IMR-90 (cell line): ENCODE measurements around the gene INSYN1. TPM values are rescaled to one million over a fixed set of nuclear protein-coding genes. Genes with fewer than 3 reads are reported as not detected.

Experiments used
- ATAC-seq: fragments of 200-7000 bp; cut with Tn5 transposase; 2 replicates; pipeline ENCODE4 v1.9.1; 2020; ENCODE audit warnings: low read depth, mild to moderate bottlenecking, moderate library complexity
- BruUV-seq: library from RNA; stranded (reverse); fragments of 400-500 nt; replicated peaks from 2 replicates; lab custom pipeline; 2021; lab: Mats Ljungman, UMichigan
- CTCF ChIA-PET: fragments of 300-600 bp; formaldehyde crosslinking; extraction: SDS; loops from one replicate; lab custom pipeline; 2021; ENCODE audit warnings: antibody characterized with exemption; lab: Yijun Ruan, JAX
- POLR2A ChIA-PET: fragments of 300-600 bp; sonication (Branson Sonifier 250); formaldehyde crosslinking; loops from one replicate; lab custom pipeline; 2022; ENCODE audit warnings: antibody characterized with exemption; ENCODE audit not compliant: unreplicated experiment; lab: Charles Lee
- DNase-seq: peaks from one replicate; pipeline ENCODE4 v3.0.0; 2013
- H2AFZ ChIP-seq: replicated peaks from 2 replicates; pipeline ENCODE3; 2013; ENCODE audit warnings: low read length, mild to moderate bottlenecking; ENCODE audit not compliant: poor library complexity
- H2AK5ac ChIP-seq: 2 replicates; pipeline ENCODE4 v1.6.1; 2013; ENCODE audit warnings: low read depth, low read length, inconsistent platforms
- H2AK9ac ChIP-seq: replicated peaks from 2 replicates; pipeline ENCODE3; 2013; ENCODE audit warnings: mild to moderate bottlenecking, low read depth, low read length, moderate library complexity; ENCODE audit not compliant: poor library complexity
- H2BK120ac ChIP-seq: 2 replicates; pipeline ENCODE4 v1.6.1; 2013; ENCODE audit warnings: low read depth, low read length, inconsistent platforms
- H2BK15ac ChIP-seq: 3 replicates; pipeline ENCODE4 v1.6.1; 2013; ENCODE audit warnings: low read depth, low read length, inconsistent platforms
- H2BK20ac ChIP-seq: 2 replicates; pipeline ENCODE4 v1.6.1; 2013; ENCODE audit warnings: low read depth, mild to moderate bottlenecking, inconsistent platforms, low read length, moderate library complexity
- H2BK5ac ChIP-seq: 2 replicates; pipeline ENCODE4 v1.6.1; 2013; ENCODE audit warnings: mild to moderate bottlenecking, low read depth, low read length, inconsistent platforms; ENCODE audit not compliant: poor library complexity, severe bottlenecking
- H3K14ac ChIP-seq: replicated peaks from 2 replicates; pipeline ENCODE4 v1.6.1; 2013; ENCODE audit warnings: low read depth, low read length, inconsistent platforms
- H3K18ac ChIP-seq: 2 replicates; pipeline ENCODE4 v1.6.1; 2013; ENCODE audit warnings: low read depth, low read length, control low read depth
- H3K23ac ChIP-seq: 2 replicates; pipeline ENCODE4 v1.6.1; 2013; ENCODE audit warnings: low read depth, low read length, inconsistent platforms
- H3K27ac ChIP-seq: 2 replicates; pipeline ENCODE4 v1.5.1; 2013; ENCODE audit warnings: mild to moderate bottlenecking, control low read depth, low read length; ENCODE audit not compliant: insufficient read depth
- H3K27me3 ChIP-seq: 2 replicates; pipeline ENCODE4 v1.6.1; 2013; ENCODE audit warnings: low read length; ENCODE audit not compliant: control insufficient read depth, insufficient read depth
- H3K36me3 ChIP-seq: 2 replicates; pipeline ENCODE4 v1.6.1; 2013; ENCODE audit warnings: low read length, mixed read lengths; ENCODE audit not compliant: control insufficient read depth, insufficient read depth
- H3K4ac ChIP-seq: 2 replicates; pipeline ENCODE4 v1.6.1; 2013; ENCODE audit warnings: low read depth, low read length, inconsistent platforms
- H3K4me1 ChIP-seq: 2 replicates; pipeline ENCODE4 v1.6.1; 2013; ENCODE audit warnings: low read length, mixed read lengths; ENCODE audit not compliant: control insufficient read depth, insufficient read depth
- H3K4me2 ChIP-seq: 2 replicates; pipeline ENCODE4 v1.6.1; 2013; ENCODE audit warnings: low read depth, mild to moderate bottlenecking, control low read depth, low read length, moderate library complexity
- H3K4me3 ChIP-seq: 2 replicates; pipeline ENCODE4 v1.5.1; 2013; ENCODE audit warnings: low read depth, mild to moderate bottlenecking, control low read depth, low read length, moderate library complexity; ENCODE audit not compliant: insufficient read depth
- H3K56ac ChIP-seq: 2 replicates; pipeline ENCODE4 v1.6.1; 2013; ENCODE audit warnings: low read length, inconsistent platforms; ENCODE audit not compliant: insufficient read depth; ENCODE audit errors: extremely low read depth
- H3K79me1 ChIP-seq, 2 experiments: 2 replicates each; pipeline ENCODE4 v1.6.1; 2013; ENCODE audit warnings: low read length in 2 of 2, inconsistent platforms in 1 of 2, low read depth in 1 of 2
- H3K9ac ChIP-seq: 2 replicates; pipeline ENCODE4 v1.6.1; 2013; ENCODE audit warnings: low read depth, low read length, control low read depth
- H3K9me1 ChIP-seq: 2 replicates; pipeline ENCODE4 v1.6.1; 2013; ENCODE audit warnings: low read length, inconsistent platforms; ENCODE audit not compliant: insufficient read depth
- H3K9me3 ChIP-seq: 2 replicates; pipeline ENCODE4 v1.6.1; 2013; ENCODE audit warnings: low read length; ENCODE audit not compliant: control insufficient read depth, insufficient read depth
- H4K20me1 ChIP-seq: 2 replicates; pipeline ENCODE4 v1.6.1; 2013; ENCODE audit warnings: low read length, inconsistent platforms; ENCODE audit not compliant: insufficient read depth
- H4K5ac ChIP-seq: 2 replicates; pipeline ENCODE4 v1.6.1; 2013; ENCODE audit warnings: mild to moderate bottlenecking, low read depth, low read length, control low read depth
- H4K8ac ChIP-seq, 2 experiments: 2 replicates each; pipeline ENCODE4 v1.6.1; 2013; ENCODE audit warnings: low read depth in 2 of 2, low read length in 2 of 2, control low read depth in 1 of 2, inconsistent platforms in 1 of 2
- H4K91ac ChIP-seq: 2 replicates; pipeline ENCODE4 v1.6.1; 2013; ENCODE audit warnings: low read depth, low read length, inconsistent platforms; ENCODE audit not compliant: insufficient read depth
- BHLHE40 ChIP-seq: fragments of 150-350 bp; IDR thresholded peaks from 2 replicates; pipeline ENCODE4 v1.6.1; 2016; ENCODE audit warnings: mild to moderate bottlenecking, low read depth, low read length
- CEBPB ChIP-seq: IDR thresholded peaks from 2 replicates; pipeline ENCODE4 v1.6.1; 2012; ENCODE audit warnings: low read depth, low read length, improper control_type of control experiment
- CHD1 ChIP-seq: IDR thresholded peaks from 2 replicates; pipeline ENCODE4 v1.6.1; 2012; ENCODE audit warnings: low read depth, low read length, improper control_type of control experiment
- ELK1 ChIP-seq: fragments of 150-350 bp; IDR thresholded peaks from 2 replicates; pipeline ENCODE4 v1.6.1; 2016; ENCODE audit warnings: low read depth, mild to moderate bottlenecking, low read length, moderate library complexity, borderline replicate concordance
- FOS ChIP-seq: fragments of 150-350 bp; IDR thresholded peaks from 2 replicates; pipeline ENCODE4 v1.6.1; 2016; ENCODE audit warnings: low read depth, low read length
- MAFK ChIP-seq: IDR thresholded peaks from 2 replicates; pipeline ENCODE4 v1.6.1; 2012; ENCODE audit warnings: low read depth, low read length, improper control_type of control experiment
- MAZ ChIP-seq: IDR thresholded peaks from 2 replicates; pipeline ENCODE4 v1.6.1; 2012; ENCODE audit warnings: low read depth, mild to moderate bottlenecking, low read length, improper control_type of control experiment, moderate library complexity, borderline replicate concordance
- MXI1 ChIP-seq: IDR thresholded peaks from 2 replicates; pipeline ENCODE4 v1.6.1; 2012; ENCODE audit warnings: low read depth, mild to moderate bottlenecking, low read length, moderate library complexity, borderline replicate concordance
- NFE2L2 ChIP-seq: fragments of 150-350 bp; IDR thresholded peaks from 2 replicates; pipeline ENCODE4 v1.6.1; 2016; ENCODE audit warnings: low read depth, mild to moderate bottlenecking, low read length
- RAD21 ChIP-seq: IDR thresholded peaks from 2 replicates; pipeline ENCODE4 v1.6.1; 2012; ENCODE audit warnings: low read length, improper control_type of control experiment
- RCOR1 ChIP-seq: IDR thresholded peaks from 2 replicates; pipeline ENCODE4 v1.6.1; 2012; ENCODE audit warnings: mild to moderate bottlenecking, low read length, improper control_type of control experiment; ENCODE audit not compliant: insufficient replicate concordance
- SMC3 ChIP-seq: fragments of 150-350 bp; IDR thresholded peaks from 2 replicates; pipeline ENCODE4 v1.6.1; 2016; ENCODE audit warnings: low read depth, mild to moderate bottlenecking, antibody characterized with exemption, low read length, moderate library complexity
- USF2 ChIP-seq: fragments of 150-350 bp; IDR thresholded peaks from 2 replicates; pipeline ENCODE4 v1.6.1; 2017; ENCODE audit warnings: mild to moderate bottlenecking, antibody characterized with exemption, low read length, low read depth
- WGBS, 2 experiments: methylation state at CpG; one replicate each; pipeline versions ENCODE4 v1.1.5 to v1.1.7; 2013; ENCODE audit warnings: missing lambda C conversion rate in 2 of 2; ENCODE audit not compliant: insufficient read length in 1 of 2; ENCODE audit errors: extremely low coverage in 2 of 2; 5-methylcytosine and 5-hydroxymethylcytosine counted together
- dilution Hi-C: fragments of 300-500 bp; cut with HindIII; formaldehyde crosslinking; loops from one replicate; pipeline ENCODE4 v1.14.3; 2018; ENCODE audit warnings: low sequenced_read_pairs; ENCODE audit not compliant: unreplicated experiment
- in situ Hi-C: fragments of 300-500 bp; cut with MboI; formaldehyde crosslinking; loops from 3 replicates; pipeline ENCODE4 v1.14.3; 2019; ENCODE audit warnings: low sequenced_read_pairs, inconsistent platforms, mixed read lengths
- intact Hi-C: fragments of 100-400 bp; cut with micrococcal nuclease; formaldehyde crosslinking; loops from 2 replicates; pipeline ENCODE4 v1.10.0; 2022
- polyA plus RNA-seq, 3 experiments: library from polyadenylated mRNA; depleted of rRNA; stranded (reverse); fragments of >200 nt; gene quantifications; 2 replicates each; pipeline ENCODE4 v1.2.3, GENCODE V29; 2012; ENCODE audit warnings: low replicate concordance in 1 of 3
- total RNA-seq: library from RNA; depleted of rRNA; stranded (reverse); fragments of >200 nt; gene quantifications from 2 replicates; pipeline ENCODE4 v1.2.3, GENCODE V29; 2012

INSYN1 gene
- total and polyA plus RNA-seq, 2 of the 4 experiments (the other 2 are of a cell fraction) = 0.18 to 0.34 TPM

- TF ChIP-seq MAZ = no peak
Measured at GRCh38 chr15:73760330-73761329, 7.5 kb upstream of the INSYN1 start (continued).

GRCh38 chr15:73758461-73758860, 5.3 kb upstream of the INSYN1 start:
- WGBS, 2 experiments = 48% methylated on average over 3 of the region's 5 CpGs; no CpG with 5 or more reads in 1 of the 2 experiments
- ATAC-seq (no peak), DNase-seq (no peak)
- no peak overlapping the region for H3K27ac ChIP-seq
- no peak overlapping the region for H2AFZ ChIP-seq
- H3K27me3 ChIP-seq = peaks cover 77% of the 10 kb centered on the region
- no peak overlapping the region for H2BK20ac ChIP-seq
- no peak overlapping the region for H2BK15ac ChIP-seq
- no peaks in the 10 kb centered on the region; the same call in none of the 2 replicates for H4K20me1 ChIP-seq
- no peak overlapping the region for H3K9ac ChIP-seq
- H3K4ac ChIP-seq = no peak overlapping the region
- no peaks in the 10 kb centered on the region for H3K36me3 ChIP-seq
- peaks cover 5% of the 10 kb centered on the region for H3K9me3 ChIP-seq
- no peak overlapping the region for H4K5ac ChIP-seq
- POLR2A ChIA-PET = no interaction called here
- no peak overlapping the region for H3K23ac ChIP-seq
- no peak overlapping the region for H4K91ac ChIP-seq
- in situ Hi-C loops (no loop called here), intact Hi-C loops (no loop called here), dilution Hi-C loops (no loop called here)
- no peak overlapping the region for H3K18ac ChIP-seq
- no peak overlapping the region for H2AK9ac ChIP-seq
- no peak overlapping the region for H3K56ac ChIP-seq
- H3K4me1 ChIP-seq = no peaks in the 10 kb centered on the region
- no TSS peak for BruUV-seq
- no peak overlapping the region for H3K4me2 ChIP-seq
- H2AK5ac ChIP-seq = no peak overlapping the region
- no peak overlapping the region for H2BK120ac ChIP-seq
- H3K79me1 ChIP-seq = no peaks in the 10 kb centered on the region
- H3K14ac ChIP-seq = no peak overlapping the region
- no peak overlapping the region for H4K8ac ChIP-seq
- no peak overlapping the region for H2BK5ac ChIP-seq
- H3K4me3 ChIP-seq = no peak overlapping the region
- peaks cover 3% of the 10 kb centered on the region; the same call in 1 of the 2 replicates for H3K9me1 ChIP-seq
- CTCF ChIA-PET = no interaction called here
- no peak for TF ChIP-seq CEBPB
- TF ChIP-seq RCOR1 = no peak
- TF ChIP-seq FOS = no peak
- TF ChIP-seq MXI1 = no peak
- no peak for TF ChIP-seq CHD1
- no peak for TF ChIP-seq MAZ
- TF ChIP-seq BHLHE40 = no peak
- no peak for TF ChIP-seq MAFK
- no peak for TF ChIP-seq SMC3
- TF ChIP-seq USF2 = no peak
- TF ChIP-seq RAD21 = no peak
- TF ChIP-seq ELK1 = no peak
- no peak for TF ChIP-seq NFE2L2
